ENCODE data around the gene PRPSAP2.
"Not testable (repeated sequence)": the region's sequence is repeated elsewhere in the genome, so short reads cannot be mapped to it uniquely, and the experiment has no call there.

GRCh38 chr17:18956021-18956420 is 98.1 kb downstream of the PRPSAP2 start:
- not testable (repeated sequence) for TF ChIP-seq POLR2A (IDR thresholded peaks at IDR 0.05)
- TF ChIP-seq, protein P1, sequence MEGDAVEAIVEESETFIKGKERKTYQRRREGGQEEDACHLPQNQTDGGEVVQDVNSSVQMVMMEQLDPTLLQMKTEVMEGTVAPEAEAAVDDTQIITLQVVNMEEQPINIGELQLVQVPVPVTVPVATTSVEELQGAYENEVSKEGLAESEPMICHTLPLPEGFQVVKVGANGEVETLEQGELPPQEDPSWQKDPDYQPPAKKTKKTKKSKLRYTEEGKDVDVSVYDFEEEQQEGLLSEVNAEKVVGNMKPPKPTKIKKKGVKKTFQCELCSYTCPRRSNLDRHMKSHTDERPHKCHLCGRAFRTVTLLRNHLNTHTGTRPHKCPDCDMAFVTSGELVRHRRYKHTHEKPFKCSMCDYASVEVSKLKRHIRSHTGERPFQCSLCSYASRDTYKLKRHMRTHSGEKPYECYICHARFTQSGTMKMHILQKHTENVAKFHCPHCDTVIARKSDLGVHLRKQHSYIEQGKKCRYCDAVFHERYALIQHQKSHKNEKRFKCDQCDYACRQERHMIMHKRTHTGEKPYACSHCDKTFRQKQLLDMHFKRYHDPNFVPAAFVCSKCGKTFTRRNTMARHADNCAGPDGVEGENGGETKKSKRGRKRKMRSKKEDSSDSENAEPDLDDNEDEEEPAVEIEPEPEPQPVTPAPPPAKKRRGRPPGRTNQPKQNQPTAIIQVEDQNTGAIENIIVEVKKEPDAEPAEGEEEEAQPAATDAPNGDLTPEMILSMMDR (IDR thresholded peaks at IDR 0.05), result not testable (repeated sequence)

Measured in testis (tissue), 2 donors.